Measurements from ENCODE around the gene RNF138. TPM values are rescaled to one million over a fixed set of nuclear protein-coding genes. Genes with fewer than 3 reads are reported as not detected.

RNF138 gene
- total and polyA plus RNA-seq, 2 experiments from 2014 or later = 58.0 to 89.6 TPM

DNA sequence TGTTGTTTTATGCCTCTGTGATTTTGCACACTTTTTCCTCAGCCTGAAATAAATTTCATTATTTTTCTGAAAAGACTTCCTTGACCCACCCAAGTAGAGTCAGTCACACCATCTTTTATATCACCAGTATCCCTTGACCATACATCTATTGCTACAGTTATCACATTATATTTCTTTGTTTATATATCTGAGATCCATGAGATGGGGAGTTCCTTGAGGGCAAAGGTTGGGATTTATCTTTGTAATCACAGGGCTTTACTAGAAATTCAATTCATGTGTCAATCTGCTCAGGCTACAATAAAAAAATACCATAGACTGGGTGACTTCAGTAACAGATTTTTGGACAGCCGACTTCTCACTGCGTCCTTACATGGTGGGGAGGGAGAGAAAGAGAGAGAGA is 12.8 kb upstream of the RNF138 start:
- H3K4me3 Mint-ChIP-seq = no peak overlapping the region
- no peaks in the 10 kb centered on the region for H3K9me3 Mint-ChIP-seq
- Histone ChIP-seq H3K9me2 (ENCODE audit: insufficient read depth) (0 out of 2 replicates have a peak, but pooled peaks cover 5% of the 10 kb centered on the region), H3K4me3 (no peak overlapping the region), H3K27me3 (ENCODE audit: insufficient read depth) (no peaks in the 10 kb centered on the region), H3K36me3 (ENCODE audit: insufficient read depth) (no peaks in the 10 kb centered on the region), H3K4me2 (no peak overlapping the region), H3K4me1 (ENCODE audit: insufficient read depth) (no peaks in the 10 kb centered on the region), H3K79me2 (replicated peaks; ENCODE audit: insufficient read depth) (no peaks in the 10 kb centered on the region), H3F3A (replicated peaks; ENCODE audit: low read depth) (no peaks in the 10 kb centered on the region), H3K27ac (ENCODE audit: low read depth) (no peak overlapping the region), H4K20me1 (replicated peaks; ENCODE audit: insufficient read depth) (no peaks in the 10 kb centered on the region), H2AFZ (no peak overlapping the region)
- ATAC-seq = no peak
- H3K27me3 Mint-ChIP-seq (ENCODE audit: insufficient read depth, low read depth, poor library complexity) = no peaks in the 10 kb centered on the region
- no peaks in the 10 kb centered on the region; the same call in 2 of the 3 replicates for H3K36me3 Mint-ChIP-seq (ENCODE audit: low read depth)
- TF ChIP-seq ZNF331 (CRISPR knock-in tag; IDR thresholded peaks at IDR 0.05; ENCODE audit: low read depth) (no peak), ZNF462 (CRISPR knock-in tag; IDR thresholded peaks at IDR 0.05) (no peak), CTCF (conservative IDR thresholded peaks at IDR 0.05; ENCODE audit: low read depth in 2 of 2) (no peak), ZNF114 (CRISPR knock-in tag; IDR thresholded peaks at IDR 0.05) (no peak), NANOG (IDR thresholded peaks at IDR 0.05; ENCODE audit: borderline replicate concordance) (no peak), EZH2 (IDR thresholded peaks at IDR 0.05; ENCODE audit: low read depth, unreplicated experiment) (no peak), EZH2phosphoT487 (IDR thresholded peaks at IDR 0.05; ENCODE audit: unreplicated experiment) (no peak), JUNB (IDR thresholded peaks at IDR 0.05; ENCODE audit: unreplicated experiment) (no peak), POLR2AphosphoS5 (IDR thresholded peaks at IDR 0.05; ENCODE audit: low read depth) (no peak), CREB1 (CRISPR knock-in tag; IDR thresholded peaks at IDR 0.05; ENCODE audit: low read depth) (no peak), REST (IDR thresholded peaks at IDR 0.05; ENCODE audit: unreplicated experiment) (no peak), STAT1 (IDR thresholded peaks at IDR 0.05; ENCODE audit: unreplicated experiment) (no peak)
- TF ChIP-seq, protein P1, sequence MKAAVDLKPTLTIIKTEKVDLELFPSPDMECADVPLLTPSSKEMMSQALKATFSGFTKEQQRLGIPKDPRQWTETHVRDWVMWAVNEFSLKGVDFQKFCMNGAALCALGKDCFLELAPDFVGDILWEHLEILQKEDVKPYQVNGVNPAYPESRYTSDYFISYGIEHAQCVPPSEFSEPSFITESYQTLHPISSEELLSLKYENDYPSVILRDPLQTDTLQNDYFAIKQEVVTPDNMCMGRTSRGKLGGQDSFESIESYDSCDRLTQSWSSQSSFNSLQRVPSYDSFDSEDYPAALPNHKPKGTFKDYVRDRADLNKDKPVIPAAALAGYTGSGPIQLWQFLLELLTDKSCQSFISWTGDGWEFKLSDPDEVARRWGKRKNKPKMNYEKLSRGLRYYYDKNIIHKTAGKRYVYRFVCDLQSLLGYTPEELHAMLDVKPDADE (IDR thresholded peaks at IDR 0.05) = no peak
- no peak overlapping the region for H3K27ac Mint-ChIP-seq
- DNase-seq (ENCODE audit: low spot score) = no peak
- no peaks in the 10 kb centered on the region for H3K4me1 Mint-ChIP-seq

Measured in GM23338 (cell line).